Stimulated activated CD4-positive, alpha-beta T cell treated with anti-CD3 and anti-CD28 coated beads, TNF-alpha, amount 100 ng/mL, for 1 hour (primary cell): ENCODE results near the gene MAGI1.

Experiments used
- DNase-seq, 3 donors: peaks; one replicate each; pipeline ENCODE4 v3.0.0-alpha.2; 2020; ENCODE audit warnings: low read depth in 3 of 3, low spot score in 1 of 3

The MAGI1 gene

DNA sequence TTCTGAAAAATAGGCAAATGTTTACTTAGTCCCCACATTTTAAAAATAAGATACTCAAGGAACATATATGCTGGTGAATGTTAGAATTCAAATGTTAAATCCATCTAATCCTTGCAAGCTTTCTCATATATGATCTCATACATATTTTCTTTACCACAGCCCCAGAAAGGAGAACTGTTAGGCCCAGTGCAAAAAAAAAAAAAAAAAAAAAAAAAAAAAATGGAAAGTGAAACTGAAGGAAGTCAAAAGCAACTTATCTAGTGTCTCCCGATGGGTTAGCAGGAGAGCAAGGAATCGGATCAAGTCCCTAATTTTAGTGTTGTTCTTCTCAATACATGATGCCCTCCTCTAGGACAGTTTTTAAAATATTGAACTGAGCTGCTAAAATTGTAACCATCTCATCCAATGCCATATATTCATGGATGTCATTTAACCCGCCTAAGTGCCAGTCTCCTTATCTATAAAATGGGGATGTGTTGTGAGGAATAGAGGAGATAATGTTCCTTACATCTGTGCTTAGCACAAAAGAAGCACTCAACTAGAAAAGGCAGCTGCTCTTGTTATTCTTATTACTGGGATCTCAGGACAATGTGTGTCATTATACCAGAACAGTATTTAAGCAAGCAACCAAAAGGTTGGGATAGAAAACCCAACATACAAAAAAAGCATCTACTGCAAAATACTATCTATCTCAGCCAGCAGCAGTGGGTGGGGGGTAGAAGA, 279.7 kb downstream of the MAGI1 start:
- no peak for DNase-seq

DNA sequence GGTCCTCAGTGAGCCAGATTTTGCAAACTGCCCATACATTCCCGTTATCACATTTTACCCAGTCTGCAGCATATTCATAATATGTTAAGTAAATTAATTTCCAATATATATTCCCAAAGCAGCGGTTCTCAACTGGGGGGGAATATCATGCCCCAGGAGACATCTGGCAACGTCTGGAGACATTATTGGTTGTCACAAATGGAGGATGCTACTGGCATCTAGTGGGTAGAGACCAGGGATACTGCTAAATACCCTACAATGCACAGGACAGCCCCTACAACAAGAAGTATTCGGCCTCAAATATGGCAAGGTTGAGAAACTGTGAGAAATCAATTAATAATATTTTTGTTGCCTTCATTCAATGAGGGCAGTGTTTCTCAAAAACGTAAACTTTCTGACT, 280.3 kb downstream of the MAGI1 start:
- no peak for DNase-seq

DNA sequence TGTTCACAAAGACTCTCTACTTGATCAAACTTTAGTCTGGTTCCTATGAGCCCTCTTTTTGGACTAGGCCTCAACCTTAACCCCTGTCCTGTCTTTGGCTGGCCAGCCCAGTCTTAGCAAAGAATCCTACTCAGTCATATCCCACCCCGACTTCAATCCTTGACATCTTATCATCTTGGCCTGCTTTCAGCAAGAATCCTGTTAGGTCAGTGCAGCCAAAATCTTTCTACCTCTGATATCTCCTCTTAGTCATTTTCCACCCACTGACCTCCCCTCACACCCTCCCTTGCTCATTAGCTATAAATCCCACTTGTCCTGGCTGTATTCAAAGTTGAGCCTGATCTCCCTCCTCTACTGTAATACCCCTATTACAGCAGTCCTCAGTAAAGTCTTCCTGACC, 286.1 kb downstream of the MAGI1 start:
- no peak for DNase-seq

DNA sequence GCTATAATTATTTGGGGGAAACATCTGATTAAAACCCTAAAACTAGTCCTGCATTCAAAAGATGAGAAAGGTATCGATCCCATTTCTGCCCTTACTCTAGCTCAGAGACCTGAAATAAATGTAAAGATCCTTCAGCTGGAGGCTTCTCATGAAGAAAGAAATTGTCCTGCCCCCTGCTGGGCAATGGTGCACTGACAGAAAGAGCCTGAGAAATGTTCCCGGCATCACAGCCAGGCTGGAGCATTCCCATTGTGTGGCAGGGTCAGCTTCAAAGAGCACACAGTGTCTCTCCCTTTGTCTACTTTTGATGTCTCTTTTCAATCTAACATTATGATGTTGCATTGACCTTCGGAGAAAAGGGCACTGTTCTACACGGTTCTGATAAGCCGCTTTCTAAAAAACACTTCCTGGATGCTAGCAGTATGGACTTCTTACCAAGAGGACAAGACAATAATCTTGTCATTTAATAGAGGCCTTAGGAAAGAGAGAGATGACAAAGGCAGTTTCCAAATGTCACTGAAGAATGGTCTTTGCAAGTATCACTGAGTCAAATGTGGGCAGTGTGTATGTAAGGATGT, 287.5 kb downstream of the MAGI1 start:
- DNase-seq = no peak

DNA sequence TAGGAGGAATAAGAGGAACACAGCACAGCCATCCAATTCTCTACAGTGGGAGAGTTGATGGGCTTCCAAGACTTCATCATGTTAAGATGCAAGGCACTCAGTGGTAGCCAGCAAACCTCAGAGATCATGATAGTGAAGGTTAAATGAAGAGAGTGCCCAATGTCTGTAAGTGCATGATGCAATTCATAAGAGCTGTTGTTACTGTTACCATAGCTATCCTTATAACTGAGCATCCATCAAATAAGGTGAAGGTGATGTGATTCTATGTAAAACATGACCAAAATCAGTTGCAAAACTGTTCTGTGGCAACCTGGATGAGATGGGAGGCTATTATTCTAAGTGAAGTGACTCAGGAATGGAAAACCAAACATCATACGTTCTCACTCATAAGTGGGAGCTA, 289.7 kb downstream of the MAGI1 start:
- no peak for DNase-seq

DNA sequence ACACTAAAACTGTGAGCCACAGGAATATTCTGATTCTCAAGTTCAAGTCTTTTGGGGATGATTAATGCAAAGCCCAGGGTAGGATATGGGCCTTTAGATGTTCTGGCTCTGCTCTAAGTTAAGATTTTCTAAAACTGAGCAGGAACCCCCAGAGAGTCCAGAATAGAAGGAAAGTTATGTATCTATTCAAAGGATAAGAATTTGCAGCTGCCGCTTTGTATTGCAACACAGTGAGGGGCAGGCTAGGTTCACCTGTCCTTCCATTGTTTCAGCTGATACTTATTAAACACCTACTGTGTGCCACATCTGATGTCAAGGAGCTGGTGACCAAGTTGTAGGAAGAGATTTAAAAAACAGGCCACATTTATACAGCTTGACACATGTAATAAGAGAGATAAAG, 290.4 kb downstream of the MAGI1 start:
- DNase-seq = no peak

DNA sequence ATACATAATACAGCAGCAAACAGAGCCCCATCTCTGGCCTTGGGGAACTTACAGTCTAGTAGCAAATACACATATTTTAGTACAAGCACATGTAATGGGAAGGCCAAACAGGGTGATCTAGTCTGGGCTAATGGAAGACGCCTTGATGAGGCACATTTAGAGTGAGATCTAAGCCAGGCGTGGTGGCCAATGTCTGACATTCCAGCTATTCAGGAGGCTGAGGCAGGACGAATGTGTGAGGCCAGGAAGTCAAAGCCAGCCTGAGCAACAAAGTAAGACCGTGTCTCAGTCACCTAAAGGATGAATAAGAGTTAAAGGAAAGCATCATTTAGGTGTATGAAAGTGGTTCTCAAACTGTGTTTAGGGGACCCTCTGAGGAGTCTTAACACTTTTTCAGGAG, 291.9 kb downstream of the MAGI1 start:
- no peak for DNase-seq

DNA sequence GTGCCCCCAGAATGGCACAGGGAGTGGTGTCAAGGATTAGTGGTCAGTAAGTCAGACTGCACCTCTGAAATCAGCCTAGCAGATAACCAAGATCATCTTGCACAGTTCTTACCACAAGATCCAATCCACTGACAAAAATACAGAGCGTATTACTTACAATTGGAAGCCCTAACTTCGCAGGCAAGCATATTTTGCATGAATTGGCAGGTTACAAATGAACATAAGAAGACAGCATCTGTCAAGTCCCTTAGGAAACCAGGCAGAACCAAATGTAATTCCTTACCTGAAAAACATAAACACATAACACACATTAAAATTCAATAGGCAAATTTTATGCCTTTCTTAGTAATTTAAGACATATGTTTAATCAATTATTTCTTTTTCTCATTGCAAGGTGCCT, 293.4 kb downstream of the MAGI1 start:
- no peak for DNase-seq

DNA sequence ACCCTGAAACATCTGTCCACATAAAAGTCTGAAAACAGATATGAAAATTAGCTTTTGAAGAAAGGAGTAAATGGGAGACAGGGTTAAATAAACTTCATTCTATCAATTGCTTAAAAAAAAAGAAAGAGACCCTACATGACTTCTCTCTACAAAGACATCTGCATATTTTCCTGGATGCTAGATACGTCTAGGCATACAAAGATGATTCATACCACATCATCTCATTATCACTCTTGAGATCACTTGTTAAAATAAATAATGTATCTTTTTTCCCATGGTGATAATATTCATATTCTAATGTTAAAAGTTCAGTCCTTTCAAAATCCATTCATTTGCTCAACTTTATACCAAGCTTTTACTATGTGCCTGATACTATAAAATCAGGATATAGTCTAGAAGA, 295.8 kb downstream of the MAGI1 start:
- DNase-seq = no peak

DNA sequence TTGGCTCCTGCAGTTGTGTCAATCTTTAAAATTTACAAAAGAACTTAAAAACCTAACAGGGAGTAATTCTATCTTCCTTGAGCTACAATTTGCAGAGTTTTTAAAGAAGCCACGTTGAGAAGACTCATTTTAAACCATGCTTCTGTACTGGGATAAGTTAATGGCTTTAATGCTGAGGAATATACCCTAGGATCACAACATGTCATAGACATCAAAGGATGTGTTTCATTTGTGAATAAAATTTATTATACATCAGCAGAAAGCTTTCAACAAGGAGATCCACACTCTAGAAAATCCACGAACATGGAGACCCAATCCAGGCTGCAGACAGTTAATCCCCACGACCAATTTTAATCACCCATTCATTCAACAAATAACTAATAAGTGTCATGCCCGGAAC, 297.2 kb downstream of the MAGI1 start:
- DNase-seq = no peak

DNA sequence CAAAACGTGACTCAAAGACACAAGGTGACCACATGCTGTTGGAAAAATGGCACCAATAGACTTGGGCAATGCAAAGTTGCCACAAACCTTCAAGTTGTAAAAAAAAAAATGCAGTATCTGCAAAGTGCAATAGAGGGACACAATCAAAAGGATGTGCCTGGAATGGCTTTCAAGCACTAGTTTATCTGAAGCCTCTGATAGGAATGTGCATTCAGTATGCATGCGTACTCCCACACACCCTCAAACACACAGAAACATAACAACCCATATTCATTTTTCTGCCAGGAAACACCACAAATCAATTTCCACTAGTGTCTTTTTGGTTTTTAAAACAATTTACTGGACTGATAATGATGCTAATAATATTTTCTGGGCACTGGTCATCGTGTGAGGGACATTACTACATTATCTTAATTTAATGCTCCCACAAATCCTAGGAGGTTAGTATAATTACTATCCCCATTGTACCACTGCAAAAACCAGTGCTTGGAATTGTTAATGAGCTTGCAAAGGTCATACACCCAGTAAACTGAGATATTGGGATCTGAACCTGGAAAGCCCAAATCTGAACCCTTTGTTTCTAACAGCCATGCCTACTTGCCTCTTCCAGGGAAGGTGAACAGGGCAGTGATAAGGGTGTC, 298.7 kb downstream of the MAGI1 start:
- no peak for DNase-seq

DNA sequence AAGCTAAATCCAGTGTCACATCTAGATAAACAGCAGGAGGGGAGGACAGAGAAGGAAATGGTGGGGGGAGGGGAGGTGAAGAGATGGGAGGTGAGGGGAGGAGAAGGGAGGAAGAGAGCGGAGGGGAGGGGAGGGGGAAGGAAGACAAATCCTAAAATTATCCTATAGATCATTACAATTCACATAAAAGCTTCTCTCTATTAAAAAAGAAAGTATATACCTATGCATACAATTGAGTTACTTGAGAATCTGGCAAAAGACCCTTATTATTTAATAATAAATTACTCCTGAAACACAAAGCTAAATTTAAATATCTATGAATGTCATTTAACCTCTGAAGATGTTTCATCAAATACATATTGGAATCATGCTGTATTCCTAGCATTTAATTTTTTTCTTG, 303.9 kb downstream of the MAGI1 start:
- DNase-seq = no peak

DNA sequence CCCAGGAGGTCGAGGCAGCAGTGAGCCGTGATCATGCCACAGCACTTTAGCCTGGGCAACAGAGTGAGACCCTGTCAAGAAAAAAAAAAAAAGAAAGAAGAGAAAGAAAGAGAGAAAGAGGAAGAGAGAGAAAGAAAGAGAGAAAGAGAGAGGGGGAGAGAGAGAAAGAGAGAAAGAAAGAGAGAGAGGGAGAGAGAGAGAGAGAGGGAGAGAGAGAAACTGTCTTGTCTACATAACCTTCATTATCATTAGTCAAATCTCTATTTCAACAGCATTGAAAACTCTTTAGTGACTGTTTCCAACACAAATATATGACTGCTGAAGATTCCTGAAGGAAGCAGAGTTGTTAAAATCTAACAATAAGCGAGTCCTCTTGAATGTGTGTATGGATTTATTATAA, 304.3 kb downstream of the MAGI1 start:
- no peak for DNase-seq

DNA sequence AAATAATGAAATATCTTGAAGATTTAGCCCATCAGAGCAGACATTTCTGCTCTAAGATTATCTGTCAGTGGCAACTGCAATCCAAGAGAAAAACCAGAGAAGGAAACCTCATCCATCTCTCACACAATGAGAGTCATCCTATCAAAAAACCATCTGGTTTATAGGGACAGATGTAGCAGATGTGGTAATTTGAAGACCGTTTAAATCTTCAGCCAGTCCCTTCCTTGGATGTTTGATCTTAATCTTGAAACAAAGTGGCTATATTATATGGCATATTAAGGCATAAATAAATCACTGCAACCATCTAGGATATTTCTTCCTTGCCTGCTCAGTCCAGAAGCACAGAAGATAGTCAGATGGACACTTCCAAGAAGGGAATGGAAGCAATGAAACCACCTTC, 305.3 kb downstream of the MAGI1 start:
- no peak for DNase-seq

DNA sequence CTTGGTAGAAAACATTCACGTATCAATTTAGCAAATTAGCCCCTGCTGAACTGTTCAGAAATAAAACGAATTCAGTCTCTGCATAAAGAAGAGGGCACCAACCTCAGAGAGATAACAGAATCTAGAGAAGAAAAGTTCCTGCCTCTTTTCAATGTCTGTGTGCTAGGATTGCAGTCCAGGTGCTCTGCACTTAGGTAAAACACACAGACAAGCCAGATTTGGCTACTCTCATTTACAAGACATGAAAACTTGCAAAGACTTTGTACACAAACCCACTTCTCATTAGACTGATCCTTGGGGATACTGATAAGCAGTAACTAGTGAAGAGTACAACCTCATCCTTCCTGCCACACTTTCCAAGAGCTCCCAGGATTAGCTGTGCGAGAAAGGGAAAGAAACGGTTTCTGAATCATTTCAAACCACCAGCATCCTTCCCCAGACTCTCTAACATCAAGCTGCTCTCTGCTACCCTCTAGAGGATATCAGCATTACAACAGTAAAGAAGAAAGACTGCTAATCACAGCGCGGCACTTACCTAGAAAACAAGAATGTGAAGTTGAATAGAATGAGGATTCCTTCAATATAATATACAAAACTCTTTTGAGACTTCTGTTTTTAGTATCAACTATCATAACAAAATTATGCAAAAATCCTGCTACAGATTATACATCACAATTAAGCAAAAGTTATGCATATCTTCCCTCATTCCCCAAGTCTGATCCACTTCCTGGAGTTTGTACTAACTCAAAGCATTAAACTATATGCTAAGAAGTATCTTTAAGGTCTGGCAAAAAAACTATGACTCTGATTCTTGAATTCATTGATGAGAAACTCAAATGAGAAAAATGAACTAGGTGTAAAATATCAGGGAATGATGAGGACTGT, 306.4 kb downstream of the MAGI1 start:
- no peak for DNase-seq

DNA sequence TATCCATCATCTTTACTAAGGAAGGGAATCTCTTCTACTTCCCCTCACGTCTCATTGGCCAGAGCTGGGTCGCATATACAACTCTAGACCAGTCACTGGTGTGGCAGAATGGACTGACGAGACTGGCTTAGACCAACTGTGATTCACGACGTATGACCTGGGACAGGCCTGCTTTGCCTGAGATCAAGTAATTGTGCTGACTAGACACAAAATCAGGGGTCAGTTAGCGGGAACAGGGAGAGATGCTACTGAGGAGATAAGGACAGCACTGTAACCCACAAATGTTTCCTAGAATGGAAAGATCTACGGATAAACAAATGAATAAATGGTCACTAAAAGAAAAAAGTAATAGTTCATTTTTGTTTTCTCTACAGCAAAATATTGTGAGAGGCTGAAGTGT, 308.3 kb downstream of the MAGI1 start:
- DNase-seq = no peak

DNA sequence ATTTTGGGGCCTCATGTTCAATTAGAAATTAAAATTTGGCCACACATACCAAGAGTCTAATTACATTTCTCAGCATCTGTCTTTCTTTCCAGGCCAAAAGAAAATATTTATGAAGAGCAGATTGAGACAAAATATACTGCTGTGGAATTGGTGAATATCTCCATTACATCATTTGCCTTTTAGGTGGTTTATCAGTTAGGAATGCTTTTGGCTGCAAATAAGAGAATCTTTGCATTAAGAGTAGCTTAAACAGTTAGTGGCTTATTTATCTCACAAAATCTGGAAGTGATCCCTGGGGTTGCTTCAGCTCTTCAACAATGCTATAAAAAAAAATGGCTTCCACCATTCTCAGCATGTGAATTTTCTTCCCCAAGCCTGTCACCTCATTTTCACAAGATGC, 308.7 kb downstream of the MAGI1 start:
- no peak for DNase-seq

DNA sequence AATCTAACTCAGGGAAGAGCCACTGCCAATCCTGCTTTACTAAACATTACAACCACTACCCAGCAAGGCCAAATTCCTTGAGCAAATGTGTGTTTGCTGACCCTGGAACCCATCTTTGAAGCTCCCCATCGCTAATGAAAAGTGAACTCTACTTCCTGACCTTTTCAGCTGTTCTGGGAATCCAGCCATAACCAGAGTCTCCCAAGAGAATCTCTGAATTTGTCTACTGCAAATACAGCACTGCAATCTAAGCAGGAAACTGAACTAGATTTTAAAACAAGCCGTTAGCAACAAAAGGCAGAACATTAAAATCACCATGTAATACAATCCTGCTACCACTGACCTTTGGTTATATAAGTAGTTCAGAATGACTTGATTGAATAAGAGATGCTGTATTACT, 309.2 kb downstream of the MAGI1 start:
- no peak for DNase-seq

DNA sequence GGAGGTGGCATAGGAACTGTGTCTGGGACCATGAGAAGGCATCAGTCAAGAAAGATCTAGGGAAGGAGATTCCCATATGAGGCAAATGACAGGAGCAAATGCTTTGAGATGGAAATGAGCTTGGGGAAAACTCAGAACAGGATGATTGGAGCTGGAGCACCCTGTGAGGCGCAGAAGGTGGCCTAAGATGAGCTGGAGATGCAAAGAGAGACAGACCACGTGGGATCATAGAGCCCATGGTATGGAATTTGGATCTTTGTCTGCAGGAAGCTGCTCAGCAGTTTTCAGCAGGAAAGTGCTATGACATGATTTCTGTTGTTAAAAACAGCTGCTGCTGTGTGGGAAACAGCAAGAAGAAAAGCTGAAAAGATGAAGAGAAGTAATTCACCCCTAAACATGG, 310.6 kb downstream of the MAGI1 start:
- no peak for DNase-seq

DNA sequence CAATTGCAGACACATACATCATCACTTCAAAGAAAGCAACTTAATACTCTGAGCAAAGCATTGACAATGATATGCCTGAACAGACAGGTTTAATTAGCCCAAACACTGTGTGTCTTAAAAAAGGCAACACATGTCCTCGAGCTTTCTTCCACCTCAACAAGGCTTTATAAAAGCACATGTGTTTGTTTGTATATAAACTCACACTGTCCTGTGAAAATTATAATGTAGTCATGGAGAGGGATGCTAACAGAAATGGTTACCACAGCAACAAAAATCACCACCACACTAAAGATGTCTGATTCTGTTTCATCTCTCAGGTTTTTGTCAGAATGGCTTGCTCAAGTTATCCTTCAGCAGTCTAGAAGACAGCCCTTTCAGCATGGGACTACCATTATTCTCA, 314.7 kb downstream of the MAGI1 start:
- DNase-seq = no peak

DNA sequence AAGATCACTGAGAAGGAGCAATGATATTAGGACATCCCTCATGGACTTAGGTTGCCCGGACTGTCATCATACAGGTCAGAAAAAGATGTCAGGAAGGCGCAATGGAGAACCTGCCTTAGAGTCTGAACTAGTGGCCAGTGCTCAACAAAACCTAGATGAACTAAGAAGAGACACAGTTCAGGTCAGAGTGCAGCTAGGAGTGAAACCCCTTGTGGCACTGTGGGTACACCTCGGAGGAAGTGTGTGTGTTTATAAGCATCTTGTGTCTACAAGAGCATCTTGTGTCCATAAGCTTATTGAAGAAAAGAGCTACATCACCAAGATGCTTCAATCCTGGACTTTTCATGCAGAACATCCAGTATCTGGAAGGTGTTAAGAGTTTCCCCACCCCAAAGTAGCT, 315.7 kb downstream of the MAGI1 start:
- DNase-seq = no peak
